Stimulated activated CD4-positive, alpha-beta T cell treated with anti-CD3 and anti-CD28 coated beads, Interleukin-15, amount 100 ng/mL, for 1 hour (primary cell): ENCODE data around the gene VPS18.

Experiments used
- DNase-seq, 2 donors: peaks; one replicate each; pipeline ENCODE4 v3.0.0-alpha.2; 2020; ENCODE audit warnings: low read depth in 1 of 2, low spot score in 1 of 2

Gene VPS18

GRCh38 chr15:40918146-40918798 is 24.0 kb downstream of the VPS18 start:
- DNase-seq, result no peak

- no peak for DNase-seq
Observed at GRCh38 chr15:40918799-40919392, 24.6 kb downstream of the VPS18 start.

GRCh38 chr15:40921949-40922607 is 27.8 kb downstream of the VPS18 start:
- no peak for DNase-seq

- DNase-seq, result no peak
Observed at GRCh38 chr15:40922608-40923005, 28.4 kb downstream of the VPS18 start.

GRCh38 chr15:40923551-40923950 is 29.3 kb downstream of the VPS18 start:
- no peak for DNase-seq

GRCh38 chr15:40925495-40925862 is 31.2 kb downstream of the VPS18 start:
- DNase-seq, result no peak

- no peak for DNase-seq
Observed at GRCh38 chr15:40925863-40926658, 31.8 kb downstream of the VPS18 start.

GRCh38 chr15:40926659-40927494 is 32.6 kb downstream of the VPS18 start:
- no peak for DNase-seq

- no peak for DNase-seq
Observed at GRCh38 chr15:40927495-40927872, 33.2 kb downstream of the VPS18 start.

GRCh38 chr15:40927873-40928806 is 33.9 kb downstream of the VPS18 start:
- DNase-seq, result no peak

- no peak for DNase-seq
Observed at GRCh38 chr15:40928821-40929659, 34.8 kb downstream of the VPS18 start, which contains the start of gene DLL4. TSS of gene DLL4 (plus strand) at chr15:40929340. CDS start at chr15:40929669, 329 bp downstream.

GRCh38 chr15:40929660-40930429 is 35.6 kb downstream of the VPS18 start:
- DNase-seq, result no peak

GRCh38 chr15:40930430-40931299 is 36.4 kb downstream of the VPS18 start:
- DNase-seq, result peak in 1 of 2 donors; percentile 50

- no peak for DNase-seq
Observed at GRCh38 chr15:40931300-40932142, 37.3 kb downstream of the VPS18 start.

- DNase-seq, result no peak
Observed at GRCh38 chr15:40932156-40932555, 37.9 kb downstream of the VPS18 start.
